WI38 (cell line): ENCODE results near the gene MRGPRE.

Experiments
- H3K4me3 ChIP-seq: 2 replicates; pipeline ENCODE4 v1.5.1; 2011; ENCODE audit warnings: low read depth, mild to moderate bottlenecking, control low read depth, low read length
- TF ChIP-seq, protein P1 (sequence below): IDR thresholded peaks from 2 replicates; pipeline ENCODE4 v1.5.1; 2012; ENCODE audit warnings: low read depth, mild to moderate bottlenecking, control low read depth, low read length

MRGPRE gene

DNA sequence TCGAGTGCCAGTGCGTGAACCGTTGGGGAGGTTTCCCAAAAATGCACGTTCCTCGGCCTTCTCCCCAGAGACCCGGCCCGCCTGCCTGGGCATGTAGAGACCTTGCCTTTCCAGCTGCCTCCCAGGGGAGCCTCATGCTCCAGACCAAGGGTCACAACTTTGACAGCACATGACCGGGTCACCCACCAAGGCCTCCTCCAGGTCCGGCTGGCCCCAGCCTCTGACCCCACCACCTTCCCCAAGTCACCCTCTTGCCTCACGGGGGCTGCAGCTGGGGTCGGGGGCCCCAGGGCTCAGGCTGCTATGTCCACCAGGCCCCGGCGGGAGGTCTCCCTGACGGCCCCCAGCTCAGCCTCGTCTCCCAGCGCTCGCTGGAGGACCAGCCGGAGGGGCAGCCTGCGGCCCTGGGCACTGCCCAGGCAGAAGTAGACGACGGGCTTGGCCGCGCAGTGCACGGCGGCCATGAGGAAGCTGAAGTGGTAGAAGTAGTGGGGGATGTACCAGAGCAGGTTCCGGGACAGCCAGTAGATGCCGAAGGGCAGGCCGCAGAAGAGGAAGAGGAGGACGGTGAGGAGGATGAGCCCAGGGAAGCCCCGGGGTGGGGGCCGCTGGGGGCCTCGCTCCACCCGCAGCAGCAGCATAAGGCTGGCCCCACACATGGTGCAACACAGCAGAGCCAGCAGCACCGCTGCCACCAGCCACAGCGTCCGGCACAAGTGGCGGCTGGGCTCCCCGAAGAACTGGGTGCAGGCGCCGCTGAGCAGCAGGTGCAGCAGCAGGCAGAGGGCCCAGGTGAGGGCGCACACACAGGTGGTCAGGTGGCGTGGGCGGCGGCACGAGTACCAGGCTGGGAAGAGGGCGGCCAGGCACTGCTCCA, 4.4 kb downstream of the MRGPRE start:
- TF ChIP-seq, protein P1, sequence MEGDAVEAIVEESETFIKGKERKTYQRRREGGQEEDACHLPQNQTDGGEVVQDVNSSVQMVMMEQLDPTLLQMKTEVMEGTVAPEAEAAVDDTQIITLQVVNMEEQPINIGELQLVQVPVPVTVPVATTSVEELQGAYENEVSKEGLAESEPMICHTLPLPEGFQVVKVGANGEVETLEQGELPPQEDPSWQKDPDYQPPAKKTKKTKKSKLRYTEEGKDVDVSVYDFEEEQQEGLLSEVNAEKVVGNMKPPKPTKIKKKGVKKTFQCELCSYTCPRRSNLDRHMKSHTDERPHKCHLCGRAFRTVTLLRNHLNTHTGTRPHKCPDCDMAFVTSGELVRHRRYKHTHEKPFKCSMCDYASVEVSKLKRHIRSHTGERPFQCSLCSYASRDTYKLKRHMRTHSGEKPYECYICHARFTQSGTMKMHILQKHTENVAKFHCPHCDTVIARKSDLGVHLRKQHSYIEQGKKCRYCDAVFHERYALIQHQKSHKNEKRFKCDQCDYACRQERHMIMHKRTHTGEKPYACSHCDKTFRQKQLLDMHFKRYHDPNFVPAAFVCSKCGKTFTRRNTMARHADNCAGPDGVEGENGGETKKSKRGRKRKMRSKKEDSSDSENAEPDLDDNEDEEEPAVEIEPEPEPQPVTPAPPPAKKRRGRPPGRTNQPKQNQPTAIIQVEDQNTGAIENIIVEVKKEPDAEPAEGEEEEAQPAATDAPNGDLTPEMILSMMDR, result no peak
- no peak overlapping the region for H3K4me3 ChIP-seq

DNA sequence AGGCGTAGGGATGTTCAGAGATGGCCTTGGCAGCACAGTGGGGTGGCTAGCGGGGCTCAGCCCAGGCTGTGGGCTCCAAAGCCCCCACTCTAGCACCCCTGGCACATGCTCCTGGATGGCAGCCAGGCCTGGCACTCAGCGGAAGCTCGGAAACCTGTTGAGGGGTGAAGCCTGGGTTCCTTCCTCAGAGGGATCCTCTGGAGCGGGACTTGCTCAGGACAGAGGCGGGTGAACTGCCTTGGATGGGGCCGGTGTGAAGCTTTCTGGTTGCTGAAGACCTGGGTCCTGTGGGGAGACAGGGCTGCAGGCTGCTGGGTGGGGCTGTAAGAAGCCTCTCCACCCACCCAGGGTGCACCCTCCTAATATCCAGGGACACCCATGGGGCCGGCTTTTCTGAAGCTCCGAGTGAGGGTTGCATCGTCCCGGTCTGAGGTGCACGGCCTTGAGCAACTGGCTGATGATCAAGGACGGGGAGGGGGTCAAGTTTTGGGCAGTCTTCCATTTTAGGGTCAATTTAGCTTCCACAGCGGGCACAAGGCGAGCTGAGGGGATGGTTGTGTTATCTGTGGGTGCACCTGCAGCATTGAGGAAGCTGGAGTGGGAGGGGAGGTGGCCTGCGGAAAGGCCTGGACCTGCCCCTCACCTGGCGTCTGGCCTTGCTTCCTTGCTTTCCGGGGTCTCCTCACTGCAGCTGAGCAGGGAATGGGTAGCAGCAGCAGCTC, 5.2 kb downstream of the MRGPRE start:
- no peak overlapping the region for H3K4me3 ChIP-seq
- TF ChIP-seq, protein P1, result no peak

DNA sequence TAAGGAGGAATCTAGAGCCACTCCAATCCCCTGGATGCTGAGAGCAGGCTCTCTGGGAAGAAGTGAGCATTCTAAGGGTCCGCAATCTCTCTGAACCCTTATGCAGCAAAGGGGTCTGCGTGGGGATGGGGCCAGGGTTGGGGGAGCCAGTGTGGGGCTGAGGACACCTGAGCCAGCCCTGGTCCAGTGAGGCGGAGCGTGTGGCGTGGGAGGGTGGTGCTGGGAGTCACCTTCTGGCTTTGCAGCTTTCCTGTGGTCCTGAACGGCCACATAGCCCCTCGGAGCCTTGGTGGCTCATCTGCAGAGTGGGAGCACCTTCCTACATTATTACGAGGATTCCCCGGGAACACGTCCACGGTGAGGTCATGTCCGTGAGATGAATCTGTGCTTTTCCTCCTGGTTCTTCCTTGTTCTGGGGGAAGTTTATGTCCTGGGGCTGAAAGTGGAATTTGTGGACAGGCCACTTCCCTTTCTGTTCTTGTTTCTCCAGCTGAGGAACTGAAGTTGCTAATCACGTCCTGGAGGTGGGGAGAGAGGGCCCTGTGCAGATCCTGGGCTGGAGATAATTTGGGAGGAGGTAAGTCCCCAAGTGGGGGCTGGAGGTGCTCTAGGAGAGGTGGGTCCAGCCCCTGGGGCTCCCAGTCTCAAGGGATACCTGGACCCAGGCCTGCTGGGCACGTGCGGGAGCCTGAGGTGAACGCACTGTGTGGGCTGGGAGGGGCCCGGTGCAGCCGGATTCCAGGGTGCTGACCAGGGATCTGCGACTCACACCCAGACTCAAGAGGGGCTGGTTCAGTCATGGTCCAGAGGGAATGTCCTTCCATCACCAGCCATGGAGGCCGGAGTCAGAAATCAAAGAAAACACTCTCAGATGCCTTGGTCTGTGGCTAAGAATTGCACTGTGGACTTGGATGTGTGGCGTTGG, 6.1 kb downstream of the MRGPRE start:
- H3K4me3 ChIP-seq, result no peak overlapping the region
- TF ChIP-seq, protein P1, result no peak

DNA sequence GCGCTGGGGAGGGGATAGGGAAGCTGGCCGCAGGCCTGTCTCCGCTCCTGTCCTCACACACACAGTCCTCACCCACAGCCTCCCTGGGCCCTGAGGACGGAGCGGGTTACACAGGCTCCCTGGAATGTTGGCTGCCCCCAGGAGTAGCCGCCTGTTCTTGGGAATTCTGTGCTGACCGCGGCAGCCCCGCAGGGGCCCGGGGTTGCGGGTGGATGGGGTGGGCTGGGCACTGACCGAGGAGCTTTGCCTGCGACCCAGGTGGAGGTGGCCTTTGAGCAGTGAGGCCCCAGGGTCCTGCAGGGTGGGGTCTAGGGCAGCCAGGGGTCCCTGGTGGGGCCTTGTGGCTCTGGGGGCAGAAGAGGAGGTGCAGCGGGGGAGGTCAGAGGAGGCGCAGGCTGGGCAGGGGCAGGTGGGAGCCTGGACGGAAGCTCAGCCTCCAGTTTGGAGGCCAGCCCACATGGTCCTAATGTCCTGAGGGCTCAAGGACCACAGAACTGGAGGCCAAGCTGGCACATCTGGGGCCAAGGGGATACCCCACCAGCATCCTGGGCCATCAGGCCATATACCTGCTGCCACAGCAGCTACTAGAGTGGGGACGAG, 7.0 kb downstream of the MRGPRE start:
- TF ChIP-seq, protein P1, result no peak
- no peak overlapping the region for H3K4me3 ChIP-seq

DNA sequence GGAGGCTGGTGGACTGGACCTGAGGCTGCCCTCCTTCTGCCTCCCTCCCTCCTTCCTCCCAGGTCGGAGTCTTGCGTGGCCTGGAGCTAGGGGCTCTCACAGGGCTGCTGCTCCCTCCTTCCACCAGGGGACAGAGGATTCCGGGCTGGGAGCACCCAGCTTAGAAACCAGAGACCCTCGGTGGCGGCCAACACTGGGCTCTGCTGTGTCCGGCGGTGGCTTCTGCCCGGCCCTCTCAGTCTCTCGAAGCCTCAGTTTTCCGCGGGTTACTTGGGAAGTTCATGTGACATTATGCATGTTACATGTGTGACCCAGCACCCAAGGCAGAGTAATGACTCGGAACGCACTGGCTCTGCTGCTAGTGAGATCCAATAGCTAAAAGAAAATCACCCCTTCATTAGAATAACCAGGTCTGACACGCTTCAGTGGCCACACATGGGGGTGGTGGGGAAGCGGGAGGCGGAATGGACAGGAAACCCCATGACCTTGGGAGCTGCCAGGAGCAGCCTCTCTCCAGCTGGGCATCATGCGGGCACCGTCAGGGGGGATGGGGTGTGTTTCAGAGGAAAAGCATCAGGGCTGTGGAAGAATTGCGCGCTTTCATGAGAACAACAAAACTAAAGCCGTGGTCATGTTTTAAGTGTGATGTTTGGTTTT, 7.7 kb downstream of the MRGPRE start:
- TF ChIP-seq, protein P1, result no peak
- H3K4me3 ChIP-seq, result no peak overlapping the region

DNA sequence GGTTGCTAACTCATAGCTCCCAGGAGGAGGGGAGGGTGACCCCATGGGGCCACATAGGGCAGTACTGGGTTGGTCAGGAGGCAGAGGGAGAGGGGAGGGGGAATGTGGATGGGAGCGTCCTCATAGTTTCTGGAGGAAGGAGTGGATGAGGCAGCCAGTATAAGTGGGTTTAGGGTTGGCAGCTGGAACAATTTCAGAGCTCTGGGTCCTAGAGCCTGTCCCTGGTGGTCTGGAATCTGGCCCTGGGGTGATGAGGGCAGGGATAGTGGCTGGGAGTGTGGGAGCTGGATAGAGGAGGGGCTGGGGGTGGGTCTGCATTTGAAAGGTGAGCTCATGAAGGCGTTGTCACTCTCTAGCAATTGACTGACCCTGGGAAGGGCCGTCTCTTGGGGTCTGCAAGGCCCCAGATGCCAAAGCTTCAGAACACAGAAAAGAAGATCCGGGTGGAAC, 8.3 kb downstream of the MRGPRE start:
- H3K4me3 ChIP-seq, result no peak overlapping the region
- TF ChIP-seq, protein P1, result no peak
